NK-92 (cell line): ENCODE data around the gene HES4.
"Not testable (repeated sequence)": the region's sequence is repeated elsewhere in the genome, so short reads cannot be mapped to it uniquely, and the experiment has no call there.

Experiments
- DNase-seq: peaks from one replicate; lab custom pipeline; 2025; ENCODE audit not compliant: unreplicated experiment; lab: John Stamatoyannopoulos, UW

The HES4 gene

GRCh38 chr1:981491-981954 lies 18.4 kb downstream of the HES4 start:
- DNase-seq = no peak

GRCh38 chr1:980602-981395 lies 19.1 kb downstream of the HES4 start:
- DNase-seq = no peak

DNA sequence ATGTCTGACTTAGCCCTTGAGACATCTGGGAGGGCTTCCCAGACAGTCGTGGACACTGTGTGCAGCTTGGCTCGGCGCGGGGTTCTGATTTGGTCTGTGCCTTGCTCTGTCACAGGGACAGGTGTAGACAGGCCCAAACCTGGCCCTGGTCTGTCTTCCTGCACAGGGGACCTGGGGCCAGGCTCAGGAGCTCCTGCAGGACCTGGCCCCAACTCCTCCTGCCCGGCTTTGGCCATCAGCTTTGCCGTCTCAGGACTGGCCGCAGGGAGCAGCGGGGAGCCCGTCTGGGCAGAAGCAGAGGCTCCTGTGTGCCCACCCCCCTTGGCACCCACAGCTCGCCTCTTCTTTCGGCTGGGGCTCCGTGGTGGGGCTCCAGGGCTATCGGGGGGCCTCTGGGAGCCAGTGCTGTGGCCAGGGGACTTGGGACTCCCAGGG lies 19.7 kb downstream of the HES4 start:
- DNase-seq = no peak

- DNase-seq = no peak
Observed at GRCh38 chr1:979744-980072, 20.2 kb downstream of the HES4 start.

DNA sequence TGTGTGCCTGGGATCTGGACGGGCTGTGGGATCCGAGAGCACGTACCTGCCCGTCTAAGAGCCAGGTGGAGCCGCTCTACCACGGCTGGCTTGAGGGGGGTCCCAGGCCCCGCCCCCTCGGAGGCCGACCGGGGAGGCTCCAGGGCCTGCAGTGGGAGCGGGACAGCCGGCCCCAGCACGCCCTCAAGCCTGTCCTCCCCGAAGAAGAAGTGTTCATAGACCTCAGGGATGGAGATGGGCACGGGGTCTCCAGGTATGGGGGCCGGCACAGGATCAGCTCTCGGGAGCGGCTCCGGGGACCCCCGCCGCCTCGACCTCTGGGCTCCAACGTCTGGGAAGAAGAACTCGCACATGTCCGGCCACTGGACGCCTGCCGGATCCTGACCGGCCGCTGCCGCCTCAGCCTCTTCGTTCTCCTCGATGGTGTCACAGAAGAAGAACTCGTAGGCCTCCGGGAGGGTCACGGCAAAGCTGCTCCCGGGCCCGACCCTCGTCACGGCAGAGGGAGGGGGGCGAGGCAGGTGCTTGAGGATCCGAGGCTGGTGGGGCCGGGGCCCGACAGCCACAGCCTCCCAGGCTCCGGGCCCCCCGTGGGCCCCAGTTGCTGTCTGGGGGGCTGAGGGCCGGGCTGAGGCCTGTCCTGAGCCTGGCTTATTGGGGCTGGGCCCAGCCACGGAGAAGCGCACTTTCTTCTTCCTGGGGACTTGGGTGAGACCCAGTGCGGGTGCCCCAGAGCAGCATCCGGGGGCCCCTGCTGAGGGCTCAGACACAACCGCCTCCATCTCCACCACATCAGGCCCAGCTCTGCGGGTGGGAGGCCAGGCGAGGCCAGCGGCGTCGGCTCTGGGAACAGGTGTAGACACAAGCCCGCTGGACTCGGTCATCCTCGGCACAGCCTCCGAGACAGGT lies 20.8 kb downstream of the HES4 start:
- DNase-seq = no peak

DNA sequence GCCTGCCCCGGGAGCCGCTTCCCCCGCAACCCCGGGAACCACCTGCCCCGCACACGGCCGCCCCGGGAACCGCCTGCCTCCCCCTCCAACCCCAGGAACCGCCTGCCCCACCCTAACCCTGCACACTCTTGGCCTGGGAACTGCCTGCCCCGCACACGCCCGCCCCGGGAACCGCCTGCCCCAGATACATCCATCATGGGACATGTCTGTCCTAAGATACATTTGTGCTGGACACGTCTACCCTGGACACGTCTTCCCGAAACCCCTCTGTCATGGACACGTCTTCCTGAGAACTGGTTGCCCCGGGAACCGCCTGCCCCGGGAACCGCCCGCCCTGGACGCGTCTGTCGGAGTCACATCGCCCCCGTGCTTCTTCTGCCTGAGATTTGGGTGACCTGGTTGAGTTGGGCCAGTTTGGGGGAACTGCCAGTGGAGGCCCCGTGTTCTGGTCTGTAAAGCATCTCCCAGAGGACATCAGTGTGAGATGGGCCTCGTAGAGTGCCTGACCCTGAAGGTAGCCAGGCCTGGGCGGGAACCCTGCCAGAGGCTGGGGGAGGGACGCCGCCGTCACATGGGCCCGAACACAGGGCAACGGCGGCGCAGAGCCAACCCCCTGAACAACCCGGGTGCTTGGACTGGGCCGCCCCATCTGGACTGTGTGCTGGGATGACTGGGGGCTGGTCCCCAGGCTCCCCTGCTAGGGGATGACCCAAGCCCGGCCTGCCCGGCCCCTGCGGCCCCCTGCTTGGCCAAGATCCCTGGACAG lies 21.6 kb downstream of the HES4 start:
- no peak for DNase-seq

DNA sequence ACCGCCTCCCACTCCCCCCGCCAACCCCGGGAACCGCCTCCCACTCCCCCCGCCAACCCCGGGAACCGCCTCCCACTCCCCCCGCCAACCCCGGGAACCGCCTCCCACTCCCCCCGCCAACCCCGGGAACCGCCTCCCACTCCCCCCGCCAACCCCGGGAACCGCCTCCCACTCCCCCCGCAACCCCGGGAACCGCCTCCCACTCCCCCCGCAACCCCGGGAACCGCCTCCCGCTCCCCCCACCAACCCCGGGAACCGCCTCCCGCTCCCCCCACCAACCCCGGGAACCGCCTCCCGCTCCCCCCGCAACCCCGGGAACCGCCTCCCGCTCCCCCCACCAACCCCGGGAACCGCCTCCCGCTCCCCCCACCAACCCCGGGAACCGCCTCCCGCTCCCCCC lies 23.1 kb downstream of the HES4 start:
- DNase-seq = not testable (repeated sequence)

GRCh38 chr1:975896-976683 lies 23.8 kb downstream of the HES4 start:
- DNase-seq = no peak

DNA sequence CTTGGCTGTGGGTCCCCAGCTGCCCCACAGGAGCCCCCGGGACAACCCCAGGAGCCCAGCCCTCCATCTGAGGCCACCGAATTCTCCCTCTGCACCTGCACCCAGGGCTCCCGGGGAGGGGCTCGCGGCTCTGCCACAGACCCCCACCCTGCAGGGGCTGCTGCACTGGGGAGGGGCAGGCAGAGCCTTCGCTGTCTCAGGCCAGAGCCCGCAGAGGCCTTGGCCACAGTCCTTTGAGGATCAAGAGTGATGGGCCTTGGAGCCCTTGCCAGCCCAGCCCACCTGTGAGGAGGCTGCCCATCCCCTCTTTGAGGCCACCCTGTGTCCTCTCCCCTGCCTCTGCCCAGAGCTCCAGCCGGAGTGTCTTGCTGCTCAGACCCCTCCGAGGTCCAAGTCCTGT lies 24.5 kb downstream of the HES4 start:
- DNase-seq = no peak

- no peak for DNase-seq
Observed at GRCh38 chr1:974687-975328, 25.1 kb downstream of the HES4 start.

DNA sequence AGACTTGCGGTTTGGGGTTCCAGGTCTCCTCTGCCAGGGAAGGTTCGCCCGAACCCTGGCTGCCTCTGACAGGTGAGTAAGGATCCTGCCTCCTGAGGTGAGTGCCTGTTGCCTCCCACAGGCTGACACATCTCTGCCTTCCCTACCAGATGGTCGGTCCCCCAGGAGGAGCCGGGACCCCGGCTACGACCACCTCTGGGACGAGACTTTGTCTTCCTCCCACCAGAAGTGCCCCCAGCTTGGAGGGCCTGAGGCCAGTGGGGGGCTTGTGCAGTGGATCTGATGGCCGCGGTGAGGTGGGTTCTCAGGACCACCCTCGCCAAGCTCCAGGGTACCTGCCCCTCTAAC lies 25.6 kb downstream of the HES4 start:
- DNase-seq = no peak

DNA sequence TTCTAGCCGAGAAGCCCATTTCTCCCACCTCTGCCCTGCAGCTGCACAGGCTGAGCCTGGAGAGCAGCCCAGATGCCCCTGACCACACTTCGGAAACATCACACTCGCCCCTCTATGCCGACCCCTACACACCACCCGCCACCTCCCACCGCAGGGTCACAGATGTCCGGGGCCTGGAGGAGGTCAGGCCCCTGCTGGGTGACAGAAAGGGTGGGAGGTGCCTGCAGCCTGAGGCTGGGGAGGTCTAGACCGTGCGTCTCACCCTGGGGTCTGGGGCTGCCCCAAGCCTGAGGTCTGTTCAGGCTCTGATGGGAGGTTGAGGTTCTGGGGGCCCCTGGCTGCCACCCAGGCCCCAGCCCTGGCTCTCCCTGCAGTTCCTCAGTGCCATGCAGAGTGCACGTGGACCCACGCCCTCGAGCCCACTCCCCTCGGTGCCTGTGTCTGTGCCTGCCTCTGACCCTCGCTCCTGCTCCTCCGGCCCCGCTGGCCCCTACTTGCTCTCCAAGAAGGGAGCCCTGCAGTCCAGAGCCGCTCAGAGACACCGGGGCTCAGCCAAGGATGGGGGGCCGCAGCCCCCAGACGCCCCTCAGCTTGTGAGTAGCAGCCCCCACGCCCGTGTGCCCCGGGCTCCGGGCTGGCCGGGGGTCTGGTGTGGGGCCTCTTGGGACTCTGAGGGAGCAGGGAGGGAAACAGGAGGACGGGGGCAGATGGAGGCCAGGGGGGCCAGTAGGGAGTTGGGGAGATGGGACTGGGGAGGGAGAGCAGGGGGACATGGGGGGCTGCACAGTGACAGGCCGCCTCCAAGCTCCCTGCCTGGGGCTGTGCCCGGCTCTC lies 26.2 kb downstream of the HES4 start:
- DNase-seq = no peak

DNA sequence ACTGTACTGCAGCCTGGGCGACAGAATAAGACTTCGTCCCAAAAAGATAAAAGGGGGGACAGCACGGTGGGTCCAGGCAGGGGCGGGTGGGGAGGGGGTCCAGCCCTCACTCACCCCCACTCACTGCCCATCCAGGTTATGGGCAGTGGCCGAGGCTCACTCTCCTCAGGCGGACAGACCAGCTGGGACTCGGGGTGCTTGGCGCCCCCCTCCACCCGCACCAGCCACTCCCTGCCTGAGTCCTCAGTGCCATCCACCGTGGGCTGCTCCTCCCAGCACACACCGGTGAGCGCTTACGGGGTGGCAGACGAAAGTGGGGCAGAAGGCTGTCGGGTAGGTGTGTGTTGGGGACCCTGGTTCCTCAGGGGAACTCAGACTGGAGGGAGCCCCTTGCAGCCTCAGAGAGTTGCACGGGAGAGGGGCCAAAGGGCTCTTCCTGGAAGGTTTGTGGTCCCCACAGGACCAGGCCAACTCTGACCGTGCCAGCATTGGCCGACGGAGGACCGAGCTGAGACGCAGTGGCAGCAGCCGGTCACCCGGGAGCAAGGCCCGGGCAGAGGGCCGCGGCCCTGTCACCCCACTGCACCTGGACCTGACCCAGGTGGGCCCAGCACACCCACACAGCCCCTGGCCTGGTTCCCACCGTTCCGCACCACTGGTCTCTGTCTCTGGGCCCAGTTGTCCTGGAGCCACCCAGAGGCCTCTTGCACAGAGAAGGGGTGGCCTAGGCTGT lies 27.0 kb downstream of the HES4 start:
- no peak for DNase-seq

GRCh38 chr1:971751-972506 lies 28.0 kb downstream of the HES4 start:
- no peak for DNase-seq

DNA sequence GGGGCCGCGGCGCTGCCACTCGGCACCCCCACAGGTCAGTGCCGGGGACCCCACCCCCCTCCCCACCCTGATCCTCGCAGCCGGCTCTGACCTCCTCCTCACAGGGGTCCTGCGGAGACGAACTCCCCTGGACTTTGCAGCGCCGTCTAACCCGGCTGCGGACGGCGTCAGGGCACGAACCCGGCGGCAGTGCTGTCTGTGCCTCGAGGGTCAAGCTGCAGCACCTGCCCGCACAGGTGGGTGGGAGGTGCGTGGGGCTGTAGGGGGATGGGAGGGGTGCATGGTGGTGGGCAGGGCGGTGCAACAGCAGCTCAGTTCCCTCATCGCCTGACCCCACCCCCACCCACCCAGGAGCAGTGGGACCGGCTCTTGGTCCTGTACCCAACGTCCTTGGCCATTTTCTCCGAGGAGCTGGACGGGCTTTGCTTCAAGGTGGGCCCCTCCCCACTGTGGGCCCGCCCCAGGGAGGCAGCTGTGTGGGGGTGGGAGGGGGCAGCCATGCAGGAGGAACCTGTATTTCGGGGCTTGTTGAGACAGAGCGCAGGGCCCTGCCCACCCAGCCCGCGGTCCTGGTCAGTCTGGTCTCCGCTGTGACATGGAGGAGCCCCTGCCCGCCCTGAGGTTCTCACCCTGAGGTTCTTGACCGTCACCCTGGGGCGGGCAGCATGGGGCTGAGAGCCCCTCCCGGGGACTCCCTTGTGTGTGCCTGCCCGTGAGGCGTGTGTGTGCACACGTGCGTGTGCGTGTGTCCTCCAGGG lies 28.7 kb downstream of the HES4 start:
- DNase-seq = no peak

DNA sequence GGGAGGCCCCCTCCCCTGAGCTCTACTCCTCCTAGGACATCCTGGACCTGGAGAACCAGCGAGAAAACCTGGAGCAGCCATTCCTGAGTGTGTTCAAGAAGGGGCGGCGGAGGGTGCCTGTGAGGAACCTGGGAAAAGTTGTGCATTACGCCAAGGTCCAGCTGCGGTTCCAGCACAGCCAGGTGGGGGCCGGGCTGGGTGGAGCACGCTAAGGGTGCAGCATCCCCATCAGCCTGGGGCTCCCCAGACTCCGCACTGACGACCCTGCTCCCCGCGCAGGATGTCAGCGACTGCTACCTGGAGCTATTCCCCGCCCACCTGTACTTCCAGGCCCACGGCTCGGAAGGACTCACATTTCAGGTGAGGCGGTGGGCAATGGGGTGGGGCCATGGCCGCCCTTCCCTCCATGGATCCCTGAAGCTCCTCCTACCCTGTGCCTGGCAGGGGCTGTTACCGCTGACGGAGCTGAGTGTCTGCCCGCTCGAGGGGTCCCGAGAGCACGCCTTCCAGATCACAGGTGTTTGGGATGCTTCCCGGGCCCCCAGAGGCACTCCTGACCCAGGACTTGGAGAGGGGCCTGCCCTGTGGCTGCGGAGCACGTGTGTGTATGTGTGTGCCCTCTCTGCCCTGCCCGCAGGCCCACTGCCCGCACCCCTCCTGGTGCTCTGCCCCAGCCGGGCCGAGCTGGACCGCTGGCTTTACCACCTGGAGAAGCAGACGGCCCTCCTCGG lies 29.5 kb downstream of the HES4 start:
- no peak for DNase-seq
